Hematopoietic multipotent progenitor cell treated with erythropoietin and hydrocortisone succinate and interleukin-3 and kit ligand, for 6 days (in vitro differentiated cells): ENCODE results near the gene RSKR.
"Not testable (repeated sequence)": the region's sequence is repeated elsewhere in the genome, so short reads cannot be mapped to it uniquely, and the experiment has no call there.

Source experiments
- DNase-seq: peaks from one replicate; pipeline ENCODE4 v3.0.0-alpha.2; 2015

Gene RSKR

GRCh38 chr17:28613931-28614381 lies at the start of gene RSKR:
RSKR (minus strand) TSS chr17:28614185; CDS start chr17:28614161, 24 bp downstream.
- DNase-seq = no peak

GRCh38 chr17:28663723-28664122 lies 49.7 kb upstream of the RSKR start:
- peak; percentile 30 for DNase-seq

GRCh38 chr17:28662527-28662829 lies 48.5 kb upstream of the RSKR start:
- DNase-seq = no peak

- DNase-seq = peak; percentile 97
Observed at GRCh38 chr17:28661635-28662526, 47.9 kb upstream of the RSKR start, which contains the start of the genes SDF2 and SUPT6H. SDF2 (minus strand) TSS chr17:28661906; CDS start chr17:28661876, 30 bp downstream. SUPT6H (plus strand) TSS chr17:28662205; CDS start chr17:28673402, 11,197 bp downstream.

GRCh38 chr17:28659497-28659881 lies 45.5 kb upstream of the RSKR start:
- not testable (repeated sequence) for DNase-seq

GRCh38 chr17:28658766-28659496 lies 44.9 kb upstream of the RSKR start:
- DNase-seq = not testable (repeated sequence)

GRCh38 chr17:28658342-28658741 lies 44.4 kb upstream of the RSKR start:
- not testable (repeated sequence) for DNase-seq

GRCh38 chr17:28657756-28658155 lies 43.8 kb upstream of the RSKR start:
- no peak for DNase-seq

GRCh38 chr17:28655160-28655559 lies 41.2 kb upstream of the RSKR start:
- no peak for DNase-seq

- no peak for DNase-seq
Observed at GRCh38 chr17:28648698-28649097, 34.7 kb upstream of the RSKR start.

- DNase-seq = peak; percentile 4
Observed at GRCh38 chr17:28646039-28646754, 32.2 kb upstream of the RSKR start.

- no peak for DNase-seq
Observed at GRCh38 chr17:28645576-28645939, 31.6 kb upstream of the RSKR start.

- peak; percentile 97 for DNase-seq
Observed at GRCh38 chr17:28644787-28645575, 31.0 kb upstream of the RSKR start, which contains the start of gene BLTP2. BLTP2 (minus strand) TSS chr17:28645158; CDS start chr17:28645056, 102 bp downstream.

- DNase-seq = peak; percentile 90
Observed at GRCh38 chr17:28643983-28644786, 30.2 kb upstream of the RSKR start.

- DNase-seq = no peak
Observed at GRCh38 chr17:28641579-28641978, 27.6 kb upstream of the RSKR start.

- DNase-seq = no peak
Observed at GRCh38 chr17:28635506-28635905, 21.5 kb upstream of the RSKR start.

- no peak for DNase-seq
Observed at GRCh38 chr17:28634206-28634865, 20.4 kb upstream of the RSKR start.

- no peak for DNase-seq
Observed at GRCh38 chr17:28626818-28627217, 12.8 kb upstream of the RSKR start.

- DNase-seq = no peak
Observed at GRCh38 chr17:28624148-28624547, 10.2 kb upstream of the RSKR start.

GRCh38 chr17:28623696-28624095 lies 9.7 kb upstream of the RSKR start:
- no peak for DNase-seq

GRCh38 chr17:28622186-28622585 lies 8.2 kb upstream of the RSKR start:
- no peak for DNase-seq
